Fibroblast of lung (primary cell): ENCODE data around the gene PLEKHA6. TPM values are rescaled to one million over a fixed set of nuclear protein-coding genes. Genes with fewer than 3 reads are reported as not detected.

Source experiments
- DNase-seq, 2 donors: peaks; one replicate each; pipeline versions ENCODE4 v3.0.0 to v3.0.0-alpha.2; 2010; ENCODE audit warnings: low read depth in 2 of 2
- H2AFZ ChIP-seq: 2 replicates; pipeline ENCODE4 v1.5.1; 2012; ENCODE audit warnings: low read length, control low read depth, inconsistent platforms
- H3K27ac ChIP-seq: 2 replicates; pipeline ENCODE4 v1.5.1; 2011; ENCODE audit warnings: low read length, control low read depth; ENCODE audit not compliant: insufficient read depth
- H3K27me3 ChIP-seq: 2 replicates; pipeline ENCODE4 v1.5.1; 2011; ENCODE audit warnings: mild to moderate bottlenecking, low read length; ENCODE audit not compliant: control insufficient read depth, insufficient read depth
- H3K36me3 ChIP-seq: 2 replicates; pipeline ENCODE4 v1.5.1; 2011; ENCODE audit warnings: low read length; ENCODE audit not compliant: control insufficient read depth, insufficient read depth
- H3K4me1 ChIP-seq: 2 replicates; pipeline ENCODE4 v1.5.1; 2011; ENCODE audit warnings: low read length; ENCODE audit not compliant: control insufficient read depth, insufficient read depth; ENCODE audit errors: extremely low read depth
- H3K4me2 ChIP-seq: 2 replicates; pipeline ENCODE4 v1.5.1; 2011; ENCODE audit warnings: low read length, control low read depth; ENCODE audit not compliant: insufficient read depth; ENCODE audit errors: extremely low read depth
- H3K4me3 ChIP-seq, 4 experiments: fragments of 200-600 bp in 1 of 4; sonication (generic) in 1 of 4; replicated peaks in 1 of 4; 2 replicates each; pipeline ENCODE4 v1.5.1; 2011 to 2016; ENCODE audit warnings: low read length in 4 of 4, low read depth in 3 of 4, mild to moderate bottlenecking in 3 of 4, control low read depth in 2 of 4, inconsistent platforms in 1 of 4, mixed read lengths in 1 of 4; ENCODE audit not compliant: insufficient read depth in 1 of 4; ENCODE audit errors: control extremely low read depth in 1 of 4
- H3K79me2 ChIP-seq: 2 replicates; pipeline ENCODE4 v1.5.1; 2012; ENCODE audit warnings: mild to moderate bottlenecking, low read length, inconsistent platforms; ENCODE audit not compliant: control insufficient read depth, insufficient read depth
- H3K9ac ChIP-seq: 2 replicates; pipeline ENCODE4 v1.5.1; 2011; ENCODE audit warnings: mild to moderate bottlenecking, low read length, control low read depth; ENCODE audit not compliant: insufficient read depth
- H3K9me3 ChIP-seq: 2 replicates; pipeline ENCODE4 v1.5.1; 2012; ENCODE audit warnings: low read depth, low read length; ENCODE audit not compliant: control insufficient read depth, insufficient read depth
- H4K20me1 ChIP-seq: 2 replicates; pipeline ENCODE4 v1.5.1; 2011; ENCODE audit warnings: low read length; ENCODE audit not compliant: control insufficient read depth, insufficient read depth; ENCODE audit errors: extremely low read depth
- EZH2 ChIP-seq: IDR thresholded peaks from 2 replicates; pipeline ENCODE4 v1.5.1; 2012; ENCODE audit warnings: low read length, control low read depth, mild to moderate bottlenecking; ENCODE audit errors: missing control alignments
- polyA plus RNA-seq, 2 donors: library from polyadenylated mRNA; depleted of rRNA in 1 of 2; stranded (reverse) in 1 of 2; unstranded in 1 of 2; fragments of >200 nt; gene quantifications; 2 replicates each; pipeline ENCODE4 v1.2.1, GENCODE V29; 2011 to 2012; ENCODE audit warnings: missing spikeins in 1 of 2
- total RNA-seq: library from RNA; depleted of rRNA; stranded (reverse); fragments of >200 nt; gene quantifications from 2 replicates; pipeline ENCODE4 v1.2.1, GENCODE V29; 2014
- TF ChIP-seq, protein P1 (sequence below), 2 donors: IDR thresholded peaks in 1 of 2; conservative IDR thresholded peaks in 1 of 2; 1 replicate in 1 of 2; 2 replicates in 1 of 2; pipeline ENCODE4 v1.5.1; 2011 to 2012; ENCODE audit warnings: low read length in 2 of 2, control low read depth in 1 of 2, inconsistent platforms in 1 of 2, low read depth in 1 of 2, mild to moderate bottlenecking in 1 of 2

The PLEKHA6 gene
- total and polyA plus RNA-seq, 2 donors (not counting 1 experiment from before 2014, with no cell fraction given): 3.8 to 4.3 TPM

DNA sequence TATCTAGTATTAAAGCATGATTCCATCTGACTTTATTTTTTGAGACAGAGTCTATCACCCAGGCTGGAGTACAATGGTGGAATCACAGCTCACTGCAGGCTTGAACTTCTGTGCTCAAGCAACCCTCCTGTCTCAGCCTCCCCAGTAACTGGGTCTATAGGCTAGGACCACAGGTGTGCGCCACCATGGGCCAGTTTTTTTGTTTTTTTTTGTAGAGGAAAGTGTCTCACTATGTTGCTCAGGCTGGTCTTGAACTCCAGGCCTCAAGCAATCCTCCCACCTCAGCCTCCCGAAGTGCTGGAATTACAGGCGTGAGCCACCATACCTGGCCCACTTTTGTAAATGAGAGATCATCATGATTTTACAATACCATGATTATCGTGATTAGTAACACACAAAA lies 42.7 kb upstream of the PLEKHA6 start:
- H3K4me3 ChIP-seq: no peak overlapping the region
- no peak for TF ChIP-seq EZH2
- TF ChIP-seq, protein P1, sequence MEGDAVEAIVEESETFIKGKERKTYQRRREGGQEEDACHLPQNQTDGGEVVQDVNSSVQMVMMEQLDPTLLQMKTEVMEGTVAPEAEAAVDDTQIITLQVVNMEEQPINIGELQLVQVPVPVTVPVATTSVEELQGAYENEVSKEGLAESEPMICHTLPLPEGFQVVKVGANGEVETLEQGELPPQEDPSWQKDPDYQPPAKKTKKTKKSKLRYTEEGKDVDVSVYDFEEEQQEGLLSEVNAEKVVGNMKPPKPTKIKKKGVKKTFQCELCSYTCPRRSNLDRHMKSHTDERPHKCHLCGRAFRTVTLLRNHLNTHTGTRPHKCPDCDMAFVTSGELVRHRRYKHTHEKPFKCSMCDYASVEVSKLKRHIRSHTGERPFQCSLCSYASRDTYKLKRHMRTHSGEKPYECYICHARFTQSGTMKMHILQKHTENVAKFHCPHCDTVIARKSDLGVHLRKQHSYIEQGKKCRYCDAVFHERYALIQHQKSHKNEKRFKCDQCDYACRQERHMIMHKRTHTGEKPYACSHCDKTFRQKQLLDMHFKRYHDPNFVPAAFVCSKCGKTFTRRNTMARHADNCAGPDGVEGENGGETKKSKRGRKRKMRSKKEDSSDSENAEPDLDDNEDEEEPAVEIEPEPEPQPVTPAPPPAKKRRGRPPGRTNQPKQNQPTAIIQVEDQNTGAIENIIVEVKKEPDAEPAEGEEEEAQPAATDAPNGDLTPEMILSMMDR (conservative IDR thresholded peaks at IDR 0.05 in 1 of 2, IDR thresholded peaks at IDR 0.05 in 1 of 2; ENCODE audit: low read depth in 1 of 2, low read length in 2 of 2): no peak
- H3K4me2 ChIP-seq: no peak overlapping the region
- no peaks in the 10 kb centered on the region for H3K27me3 ChIP-seq
- DNase-seq: no peak
- no peak overlapping the region for H2AFZ ChIP-seq
- no peak overlapping the region for H3K9ac ChIP-seq
- H3K79me2 ChIP-seq: peaks cover 35% of the 10 kb centered on the region
- no peak overlapping the region for H3K27ac ChIP-seq
- H3K36me3 ChIP-seq: no peaks in the 10 kb centered on the region
- H3K4me1 ChIP-seq: no peaks in the 10 kb centered on the region
- H3K9me3 ChIP-seq: no peaks in the 10 kb centered on the region
- H4K20me1 ChIP-seq: peaks cover 5% of the 10 kb centered on the region

DNA sequence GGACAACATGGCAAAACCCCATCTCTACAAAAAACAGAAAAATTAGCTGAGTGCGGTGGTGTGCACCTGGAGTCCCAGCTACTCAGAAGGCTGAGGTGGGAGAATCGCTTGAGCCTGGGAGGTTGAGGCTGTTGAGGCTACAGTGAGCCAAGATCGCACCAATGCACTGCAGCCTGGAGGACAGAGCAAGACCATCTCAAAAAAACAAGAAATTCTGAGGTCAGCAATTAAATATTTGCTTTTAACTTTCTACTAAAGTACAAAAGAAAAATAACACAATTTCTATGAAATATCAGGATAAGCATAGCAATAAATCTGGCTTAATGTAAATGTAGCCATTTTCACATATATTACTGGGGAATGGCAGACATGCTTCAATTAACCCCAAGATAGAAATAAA lies 42.0 kb upstream of the PLEKHA6 start:
- Histone ChIP-seq H3K4me1 (no peaks in the 10 kb centered on the region), H4K20me1 (no peaks in the 10 kb centered on the region), H3K27ac (no peak overlapping the region), H3K4me3 (no peak overlapping the region), H3K4me2 (no peak overlapping the region), H2AFZ (no peak overlapping the region), H3K79me2 (peaks cover 28% of the 10 kb centered on the region), H3K27me3 (no peaks in the 10 kb centered on the region), H3K9ac (no peak overlapping the region), H3K9me3 (no peaks in the 10 kb centered on the region), H3K36me3 (no peaks in the 10 kb centered on the region)
- TF ChIP-seq EZH2: no peak
- TF ChIP-seq, protein P1 (conservative IDR thresholded peaks at IDR 0.05 in 1 of 2, IDR thresholded peaks at IDR 0.05 in 1 of 2; ENCODE audit: low read depth in 1 of 2, low read length in 2 of 2): no peak
- DNase-seq: no peak

DNA sequence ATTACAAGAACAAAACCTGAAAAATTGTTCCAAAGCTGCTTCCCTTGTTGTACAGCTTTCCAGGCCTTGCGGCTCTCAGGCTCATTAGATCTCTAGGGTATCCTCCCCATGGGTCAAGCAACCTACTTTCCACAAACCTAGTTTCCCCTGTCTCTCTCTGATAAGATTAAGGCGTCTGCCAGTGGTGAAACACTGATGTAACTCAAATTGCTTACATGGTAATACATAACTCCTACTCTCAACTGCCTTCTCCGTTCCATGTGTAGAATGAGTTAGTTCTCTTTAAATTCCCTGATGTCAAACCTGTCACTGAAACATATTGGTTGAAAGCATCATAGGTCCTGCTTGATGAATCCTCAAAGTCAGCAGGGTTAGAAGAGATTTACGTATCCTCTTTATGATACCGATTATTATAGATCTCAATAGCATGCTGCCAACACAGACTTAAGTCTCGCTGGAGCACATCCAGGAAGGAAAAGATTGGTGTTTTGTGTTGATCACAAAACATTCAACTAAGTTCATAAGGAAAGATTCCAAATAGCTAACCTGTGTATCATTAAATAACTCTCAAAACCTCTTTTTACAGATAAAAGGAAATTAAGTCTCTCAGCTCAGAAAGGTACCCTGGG lies 41.3 kb upstream of the PLEKHA6 start:
- DNase-seq: no peak
- H3K79me2 ChIP-seq: peaks cover 21% of the 10 kb centered on the region
- H3K9ac ChIP-seq: no peak overlapping the region
- H3K9me3 ChIP-seq: no peaks in the 10 kb centered on the region
- no peaks in the 10 kb centered on the region for H3K36me3 ChIP-seq
- H2AFZ ChIP-seq: no peak overlapping the region
- H3K4me3 ChIP-seq: no peak overlapping the region
- H3K4me1 ChIP-seq: no peaks in the 10 kb centered on the region
- no peak for TF ChIP-seq EZH2
- TF ChIP-seq, protein P1 (conservative IDR thresholded peaks at IDR 0.05 in 1 of 2, IDR thresholded peaks at IDR 0.05 in 1 of 2; ENCODE audit: low read depth in 1 of 2, low read length in 2 of 2): no peak
- no peak overlapping the region for H3K27ac ChIP-seq
- H4K20me1 ChIP-seq: no peaks in the 10 kb centered on the region
- H3K4me2 ChIP-seq: no peak overlapping the region
- H3K27me3 ChIP-seq: no peaks in the 10 kb centered on the region
